ENCODE results near the gene ARHGAP22.
"Not testable (repeated sequence)": the region's sequence is repeated elsewhere in the genome, so short reads cannot be mapped to it uniquely, and the experiment has no call there.

ARHGAP22 gene

DNA sequence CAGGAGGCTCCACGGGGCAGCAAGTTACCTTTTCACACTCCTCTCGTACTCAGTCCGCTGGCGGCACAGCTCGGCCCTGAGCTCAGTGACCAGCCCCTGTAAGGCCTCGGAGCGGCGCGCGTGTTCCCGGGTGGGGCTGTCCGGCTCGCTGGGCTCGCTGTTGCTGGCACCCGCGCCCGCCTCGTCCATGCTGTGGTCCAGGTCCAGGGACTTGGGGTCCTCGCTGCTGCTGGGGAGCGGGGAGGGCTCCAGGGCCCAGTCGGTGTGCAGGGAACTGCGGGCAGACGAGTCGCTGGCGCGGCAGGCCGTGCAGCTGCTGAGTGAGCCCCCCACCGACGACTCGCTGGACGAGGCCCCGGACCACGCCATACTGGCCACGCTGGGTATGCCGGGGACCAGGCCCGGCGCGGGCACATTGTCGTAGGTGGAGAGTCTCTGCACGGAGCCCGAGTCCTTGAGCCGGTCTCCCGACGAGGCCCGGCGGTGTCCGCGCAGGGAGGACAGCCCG, 154.6 kb downstream of the ARHGAP22 start:
- DNase-seq (ENCODE audit: low spot score): no peak

- DNase-seq (ENCODE audit: low spot score): no peak
Observed at GRCh38 chr10:48449501-48450232, 155.2 kb downstream of the ARHGAP22 start.

GRCh38 chr10:48448796-48449195, 156.1 kb downstream of the ARHGAP22 start:
- DNase-seq (ENCODE audit: low spot score): no peak

- no peak for DNase-seq (ENCODE audit: low spot score)
Observed at GRCh38 chr10:48447356-48448215, 157.3 kb downstream of the ARHGAP22 start.

- DNase-seq (ENCODE audit: low spot score): no peak
Observed at GRCh38 chr10:48446785-48447184, 158.1 kb downstream of the ARHGAP22 start.

- DNase-seq (ENCODE audit: low spot score): no peak
Observed at GRCh38 chr10:48445932-48446331, 158.9 kb downstream of the ARHGAP22 start.

DNA sequence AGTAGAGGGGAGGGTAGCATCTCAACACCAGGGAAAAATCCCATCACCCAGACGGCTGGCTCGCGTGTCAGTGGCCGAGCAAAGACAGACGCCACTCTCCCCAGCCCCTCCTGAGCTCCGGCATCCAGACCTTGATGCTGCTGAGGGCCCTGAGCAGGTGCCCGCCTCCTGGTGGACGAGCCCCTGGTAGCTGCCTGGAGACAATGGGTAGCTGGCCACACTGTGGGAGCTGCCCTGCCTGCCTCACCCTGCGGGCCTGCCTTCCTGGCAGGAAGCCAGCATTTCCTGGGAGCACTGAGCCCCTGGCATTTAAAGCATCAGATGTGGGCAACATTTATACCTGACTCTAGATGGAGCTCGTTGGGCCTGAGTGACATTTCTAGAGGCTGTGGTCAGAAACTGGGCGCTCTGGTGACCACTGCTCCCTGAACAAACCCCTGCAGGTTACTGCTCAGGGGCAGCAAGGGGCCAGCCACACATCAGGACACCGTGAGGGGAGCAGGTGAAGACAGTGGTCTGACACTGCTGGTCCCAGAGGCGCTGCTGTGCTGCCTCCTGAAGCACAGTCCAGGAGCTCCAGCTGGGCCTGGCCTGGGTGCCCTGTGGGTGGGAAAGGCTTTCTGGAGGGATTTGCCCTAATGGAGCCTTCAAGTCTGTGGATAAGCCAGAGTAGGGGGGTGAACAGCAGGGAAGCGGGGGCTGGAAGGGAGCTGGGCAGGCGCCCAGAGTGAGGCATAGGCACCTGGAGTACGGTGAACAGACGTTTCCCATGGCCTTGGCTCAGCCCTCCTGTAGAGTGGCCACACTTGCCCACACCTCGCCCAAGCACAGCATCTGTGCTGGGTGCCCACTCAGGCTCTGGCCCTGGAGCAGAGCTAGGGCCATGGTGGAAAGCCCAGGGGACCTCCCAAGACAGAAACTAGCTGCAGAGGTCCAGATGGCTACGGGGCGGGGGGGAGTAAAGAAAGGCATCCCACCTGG, 159.7 kb downstream of the ARHGAP22 start:
- DNase-seq (ENCODE audit: low spot score): peak; percentile 69

DNA sequence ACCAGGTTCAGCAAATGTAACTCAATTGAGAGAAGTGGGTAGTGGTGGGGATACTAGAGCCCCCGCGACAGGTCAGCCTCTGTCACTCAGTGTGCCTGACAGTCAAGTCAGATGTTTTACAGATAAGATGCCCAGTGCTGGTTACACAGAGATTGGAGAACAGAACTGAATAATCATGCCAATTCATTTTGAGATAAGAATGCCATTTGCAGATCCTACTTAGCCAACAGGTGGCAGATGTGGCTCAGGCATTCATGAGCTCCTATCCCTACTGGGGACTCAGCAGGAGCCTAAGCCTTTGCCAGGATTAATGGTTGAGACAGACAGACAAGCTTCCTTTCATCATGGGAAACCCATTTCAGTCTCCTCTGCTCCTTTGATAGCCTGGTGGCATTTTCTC, 160.6 kb downstream of the ARHGAP22 start:
- DNase-seq (ENCODE audit: low spot score): peak; percentile 49

GRCh38 chr10:48442809-48443177, 162.1 kb downstream of the ARHGAP22 start:
- DNase-seq (ENCODE audit: low spot score): no peak

DNA sequence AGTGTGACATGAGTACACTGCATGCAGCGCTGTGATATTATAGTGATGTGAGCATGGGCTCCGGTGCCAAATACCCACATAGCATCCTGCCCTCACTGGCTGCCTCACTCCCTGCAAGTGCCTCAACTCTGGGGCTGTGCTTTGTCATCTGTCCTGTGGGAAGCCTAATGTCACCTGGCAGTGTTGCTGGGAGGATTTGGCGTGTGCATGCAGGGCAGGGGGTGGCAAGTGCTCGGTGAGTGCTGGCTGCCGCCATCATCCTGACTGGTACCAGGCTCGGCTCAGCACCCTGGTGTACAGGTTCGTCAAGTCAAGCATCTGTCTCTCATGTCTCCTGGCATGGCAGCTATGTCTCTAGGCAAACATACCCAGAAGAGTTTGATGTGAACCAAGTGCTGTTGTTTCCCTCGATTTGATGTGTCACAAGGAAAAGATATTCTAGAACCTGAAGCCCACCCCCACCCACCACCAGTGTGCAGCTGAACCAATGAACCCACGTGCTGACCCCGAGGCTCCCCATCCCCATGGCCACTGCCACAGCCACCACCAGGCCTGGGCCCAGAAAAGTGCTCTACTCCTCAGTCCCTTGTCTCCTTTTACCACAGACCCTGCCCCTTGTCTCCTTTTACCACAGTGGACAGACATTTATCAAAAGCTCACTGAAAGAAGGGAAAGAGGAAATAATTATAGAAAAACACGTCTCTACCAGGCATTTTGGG, 162.6 kb downstream of the ARHGAP22 start:
- no peak for DNase-seq (ENCODE audit: low spot score)

DNA sequence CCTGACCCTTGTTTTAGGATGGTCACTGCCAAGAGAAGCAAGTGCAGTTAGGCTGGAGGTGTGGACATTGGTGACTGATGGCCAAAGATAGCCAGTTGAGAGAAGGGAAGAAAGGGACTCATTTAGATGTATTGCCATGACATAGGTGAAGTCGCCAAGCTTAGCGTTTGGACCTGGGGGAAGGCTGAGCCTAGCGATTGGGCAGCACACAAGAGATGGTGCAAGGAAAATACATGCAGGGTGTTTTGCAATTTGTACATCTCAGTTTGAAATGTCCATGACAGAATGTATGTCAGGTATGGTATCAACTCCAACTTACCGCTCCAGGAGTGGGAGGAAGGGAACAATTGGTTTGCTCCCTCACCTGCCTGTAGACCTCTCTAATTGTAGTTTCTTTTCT, 164.1 kb downstream of the ARHGAP22 start:
- DNase-seq (ENCODE audit: low spot score): no peak

- no peak for DNase-seq (ENCODE audit: low spot score)
Observed at GRCh38 chr10:48439581-48440041, 165.3 kb downstream of the ARHGAP22 start.

- no peak for DNase-seq (ENCODE audit: low spot score)
Observed at GRCh38 chr10:48439031-48439430, 165.8 kb downstream of the ARHGAP22 start.

DNA sequence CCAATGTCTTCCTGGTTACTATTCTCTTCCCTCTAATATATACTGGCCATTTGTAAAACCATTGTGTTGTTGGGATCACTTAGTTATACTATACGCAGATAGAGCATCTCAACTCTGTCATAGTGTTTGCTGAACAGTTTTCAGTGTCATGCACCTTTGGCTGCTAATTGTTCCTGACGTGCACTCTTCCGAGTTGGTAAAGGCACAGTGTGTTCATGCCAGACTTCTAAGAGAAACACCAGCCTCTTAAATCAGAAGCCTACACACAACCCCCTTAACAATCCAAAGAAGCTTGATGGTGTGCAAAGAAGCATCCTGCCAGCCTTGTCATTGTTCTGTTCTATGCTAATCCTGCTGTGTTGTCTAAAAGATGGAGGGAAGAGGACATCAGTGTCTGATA, 167.3 kb downstream of the ARHGAP22 start:
- no peak for DNase-seq (ENCODE audit: low spot score)

GRCh38 chr10:48431871-48432270, 173.0 kb downstream of the ARHGAP22 start:
- DNase-seq (ENCODE audit: low spot score): no peak

GRCh38 chr10:48430402-48430993, 174.4 kb downstream of the ARHGAP22 start:
- DNase-seq (ENCODE audit: low spot score): no peak

- DNase-seq (ENCODE audit: low spot score): no peak
Observed at GRCh38 chr10:48429309-48429708, 175.6 kb downstream of the ARHGAP22 start.

GRCh38 chr10:48428896-48429295, 176.0 kb downstream of the ARHGAP22 start:
- no peak for DNase-seq (ENCODE audit: low spot score)

DNA sequence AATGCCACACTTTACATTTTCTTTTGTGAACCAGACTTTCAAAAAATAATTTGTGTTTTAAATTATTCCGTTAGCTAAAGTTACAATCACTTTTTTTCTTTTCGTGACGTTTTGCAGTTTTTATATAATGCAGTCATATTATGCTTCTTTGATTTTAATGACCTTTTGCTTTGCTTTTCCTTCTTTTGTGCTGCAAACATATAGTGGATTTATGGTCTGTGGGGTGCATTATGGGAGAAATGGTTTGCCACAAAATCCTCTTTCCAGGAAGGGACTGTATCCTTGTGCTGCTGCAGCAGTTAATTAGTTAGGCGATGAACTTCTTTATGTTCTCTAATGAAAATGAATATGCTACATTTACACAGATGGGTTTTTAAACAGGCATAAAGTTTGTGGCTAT, 181.0 kb downstream of the ARHGAP22 start:
- no peak for DNase-seq (ENCODE audit: low spot score)

GRCh38 chr10:48421862-48422261, 183.0 kb downstream of the ARHGAP22 start:
- DNase-seq (ENCODE audit: low spot score): not testable (repeated sequence)

GRCh38 chr10:48419714-48420113, 185.2 kb downstream of the ARHGAP22 start:
- DNase-seq (ENCODE audit: low spot score): no peak
